ENCODE measurements around the gene PDGFA.

PDGFA gene

GRCh38 chr7:515628-516027 lies 4.0 kb downstream of the PDGFA start:
- no peak for DNase-seq

DNA sequence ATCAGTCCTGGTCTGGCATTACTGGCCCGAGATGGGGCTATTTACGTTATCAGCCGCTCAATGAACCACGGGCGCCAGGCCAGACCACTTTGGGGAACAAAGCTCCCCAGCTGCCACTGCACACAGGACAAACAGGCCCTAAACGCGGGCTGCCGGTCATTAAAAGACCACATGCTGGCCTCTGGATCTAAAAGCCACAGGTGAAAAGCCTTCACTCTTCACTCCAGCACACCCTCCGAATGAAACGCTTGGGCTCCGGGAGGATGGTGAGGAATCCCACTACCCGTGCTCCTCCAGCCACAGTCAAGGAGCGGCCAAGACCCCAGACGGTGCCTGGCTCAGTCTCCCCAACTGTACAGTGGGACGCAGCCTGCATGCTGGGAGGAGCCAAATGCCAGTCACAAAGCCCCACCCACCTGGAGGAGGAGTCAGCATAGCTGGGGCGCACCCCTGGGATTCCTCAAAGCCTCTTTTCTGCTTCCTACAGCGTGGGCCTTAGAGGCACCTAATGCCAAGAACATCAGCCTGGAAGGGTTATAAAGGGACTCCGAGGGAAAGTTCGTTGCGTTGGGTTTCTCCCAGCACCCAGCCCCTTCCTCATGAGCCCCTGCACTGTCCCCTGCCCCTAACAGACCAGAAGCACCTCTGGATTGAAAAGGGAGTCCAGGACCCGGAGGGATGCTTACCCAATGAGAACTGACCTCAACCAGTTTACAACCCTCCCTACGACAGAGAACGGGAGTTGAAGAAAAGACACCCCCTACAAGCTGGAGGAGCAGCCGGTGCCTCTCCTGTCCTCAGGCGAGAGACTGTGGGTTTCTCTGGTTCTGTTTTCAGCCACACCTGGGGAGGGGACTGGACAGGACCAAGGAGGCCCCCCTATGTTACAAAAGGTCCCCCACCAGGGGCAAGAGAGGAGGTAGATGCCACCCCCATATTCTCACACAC lies 4.7 kb downstream of the PDGFA start:
- no peak for DNase-seq

DNA sequence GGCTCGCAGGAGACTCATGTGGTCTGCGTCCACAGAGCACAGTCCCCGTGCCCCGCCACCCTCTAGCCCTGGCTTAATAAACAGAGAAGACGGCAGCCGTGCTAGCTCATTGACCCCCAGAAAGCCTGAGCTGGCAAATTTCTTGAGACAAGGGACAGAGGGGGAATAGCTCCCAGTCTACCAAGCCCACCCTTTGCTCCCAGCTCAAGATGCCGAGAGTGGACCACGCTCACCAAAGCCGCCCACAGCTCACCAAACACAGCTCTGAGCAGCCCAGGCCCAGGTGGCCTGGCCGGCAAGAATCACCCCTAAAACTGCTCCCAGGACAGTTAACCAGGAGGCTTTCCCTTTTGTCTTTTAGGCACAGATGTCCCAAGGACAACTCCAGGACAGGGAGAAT lies 5.4 kb downstream of the PDGFA start:
- DNase-seq: no peak

GRCh38 chr7:513521-514166 lies 6.0 kb downstream of the PDGFA start:
- no peak for DNase-seq

DNA sequence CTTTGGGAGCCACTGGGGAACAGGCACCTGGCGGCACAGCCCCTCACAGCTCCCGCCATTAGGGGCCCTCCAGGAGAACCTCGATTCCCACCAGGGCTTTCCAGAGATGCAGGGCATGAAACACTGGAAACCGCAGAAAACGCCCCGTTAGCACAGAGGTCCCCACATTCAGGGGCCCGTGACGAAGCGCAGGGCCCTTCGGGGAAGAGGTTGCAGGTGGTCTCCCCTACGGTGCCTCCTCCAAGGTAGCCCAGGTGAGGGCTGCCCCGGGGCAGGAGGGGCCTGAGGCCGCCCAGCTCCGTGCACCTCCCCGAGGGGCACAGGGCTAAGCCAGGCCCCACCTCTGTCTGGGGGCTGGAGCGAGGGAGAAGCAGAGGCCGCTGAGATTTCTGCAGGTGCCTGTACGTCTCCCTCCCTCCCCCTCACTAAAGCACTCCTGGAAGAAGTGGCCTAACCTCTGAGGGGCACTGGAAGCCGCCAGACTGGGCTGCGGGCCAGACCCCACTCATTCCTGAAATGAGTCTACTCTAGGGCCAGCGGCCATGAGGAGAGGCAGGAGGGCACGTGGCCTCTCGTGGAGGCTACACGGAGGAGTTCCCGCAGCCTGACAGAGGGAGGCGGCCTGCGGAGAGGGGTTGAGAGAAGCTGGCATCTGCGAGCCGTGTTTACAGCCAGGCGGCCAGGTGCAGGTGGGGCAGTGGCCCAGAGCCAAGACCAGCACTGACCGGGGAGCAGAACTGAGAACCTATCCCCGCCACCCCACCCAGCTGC lies 6.9 kb downstream of the PDGFA start:
- no peak for DNase-seq

- DNase-seq: no peak
These were observed 7.5 kb downstream of the PDGFA start for GRCh38 chr7:512146-512510.

DNA sequence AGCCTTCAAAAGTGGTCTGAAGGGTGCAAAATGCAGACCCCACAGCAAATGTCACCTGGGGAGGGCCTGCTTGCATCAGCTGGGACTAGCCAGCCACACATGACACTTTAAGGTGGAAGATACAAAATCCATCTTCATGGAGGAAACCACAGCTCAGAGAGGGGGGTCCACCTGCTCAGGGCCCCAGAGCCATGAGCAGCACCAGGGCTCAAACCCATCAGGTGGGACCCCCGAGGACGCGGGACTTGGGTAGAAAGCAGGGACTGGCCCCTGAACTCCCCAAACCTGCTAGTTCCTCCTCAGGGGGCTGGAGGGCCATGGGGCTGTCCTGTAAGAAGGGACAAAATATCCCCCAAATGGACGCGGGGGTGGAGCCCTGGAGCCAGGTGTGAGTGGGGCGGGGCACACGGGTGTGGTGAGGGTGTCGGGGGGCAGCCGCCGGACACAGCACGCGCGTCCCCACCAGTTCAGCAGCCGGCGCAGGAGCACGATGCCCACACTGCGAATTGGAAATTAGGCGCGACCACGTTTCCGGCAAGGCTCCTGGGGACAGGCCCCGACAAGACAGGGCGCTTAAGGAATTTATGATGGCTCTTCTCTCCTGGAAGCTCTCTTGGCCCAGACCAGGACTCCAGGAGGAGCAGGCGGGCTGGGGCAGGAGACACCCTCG lies 8.0 kb downstream of the PDGFA start:
- DNase-seq: no peak

- DNase-seq: no peak
These were observed 8.8 kb downstream of the PDGFA start for GRCh38 chr7:510782-511281.

DNA sequence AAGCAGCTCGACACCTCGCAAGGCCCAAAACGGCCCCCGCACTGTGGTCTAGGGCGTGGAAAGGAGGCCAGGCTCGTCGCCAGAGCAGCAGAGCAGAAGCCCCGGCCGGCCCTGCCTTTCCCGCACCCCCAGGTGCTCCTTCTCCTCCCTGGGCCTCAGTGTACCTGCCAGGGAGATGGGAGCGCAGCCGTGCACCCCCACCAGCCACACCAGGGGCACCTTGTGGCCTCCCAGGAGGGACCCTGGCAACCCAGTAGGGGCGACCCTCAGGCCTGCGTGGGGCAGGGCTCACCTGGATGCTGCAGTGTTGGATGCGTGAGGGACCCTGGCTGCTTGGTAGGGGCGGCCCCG lies 9.5 kb downstream of the PDGFA start:
- DNase-seq: no peak

DNA sequence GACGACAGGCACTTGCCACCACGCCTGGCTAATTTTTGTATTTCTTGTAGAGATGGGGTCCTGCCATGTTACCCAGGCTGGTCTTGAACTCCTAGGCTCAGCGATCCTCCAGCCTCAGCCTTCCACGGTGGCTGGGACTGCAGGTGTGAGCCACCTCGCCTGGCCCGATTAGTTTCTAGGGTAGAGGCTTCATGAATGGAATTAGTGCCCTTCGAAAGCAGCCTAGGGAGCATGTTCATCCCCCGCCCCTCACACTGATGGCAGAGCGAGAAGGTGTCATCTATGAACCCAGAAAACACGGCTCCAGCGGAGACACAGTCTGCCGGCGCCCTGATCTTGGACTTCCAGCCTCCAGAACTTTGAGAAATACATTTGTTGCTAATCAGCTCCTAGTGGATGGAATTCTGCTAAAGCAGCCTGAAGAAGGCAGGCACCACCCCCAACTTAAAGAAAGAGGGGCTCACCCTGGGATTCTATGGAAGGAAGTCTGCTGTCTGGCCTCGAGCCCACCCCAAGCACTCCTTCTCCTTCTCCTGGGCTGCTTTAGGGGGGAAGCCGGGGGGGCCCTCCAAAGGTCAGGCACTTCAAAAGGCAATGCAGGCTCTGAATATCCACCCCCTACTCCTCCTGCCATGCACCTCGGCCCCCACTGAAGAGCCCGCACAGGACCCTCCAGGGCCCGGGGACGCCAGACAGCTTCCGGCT lies 10.1 kb downstream of the PDGFA start:
- no peak for DNase-seq

GRCh38 chr7:508461-509170 lies 11.0 kb downstream of the PDGFA start:
- no peak for DNase-seq

GRCh38 chr7:507623-508300 lies 11.9 kb downstream of the PDGFA start:
- no peak for DNase-seq

- no peak for DNase-seq
These were observed 12.6 kb downstream of the PDGFA start for GRCh38 chr7:506921-507622.

DNA sequence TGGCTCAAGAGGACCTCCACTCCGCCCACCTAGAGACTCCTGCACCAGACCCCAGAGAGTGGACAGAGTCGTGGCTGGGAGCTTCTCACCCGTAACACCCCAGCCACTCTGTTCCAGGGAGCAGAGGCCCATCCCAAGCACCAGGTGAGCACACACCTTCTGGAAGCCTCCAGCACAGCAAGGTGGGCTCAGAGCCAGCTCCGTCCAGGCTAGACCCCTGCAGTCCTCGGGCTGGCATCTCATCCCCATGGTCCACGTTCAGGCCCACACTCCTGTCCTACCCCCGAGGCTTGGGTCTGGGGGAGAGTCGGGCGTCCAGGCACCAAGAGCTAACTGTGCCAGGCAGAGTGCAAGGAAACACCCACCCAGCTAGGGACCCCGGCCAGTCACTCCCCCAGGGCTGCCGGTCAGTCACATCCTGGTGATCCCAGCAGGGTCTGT lies 13.2 kb downstream of the PDGFA start:
- no peak for DNase-seq

GRCh38 chr7:505171-505570 lies 14.5 kb downstream of the PDGFA start:
- no peak for DNase-seq

DNA sequence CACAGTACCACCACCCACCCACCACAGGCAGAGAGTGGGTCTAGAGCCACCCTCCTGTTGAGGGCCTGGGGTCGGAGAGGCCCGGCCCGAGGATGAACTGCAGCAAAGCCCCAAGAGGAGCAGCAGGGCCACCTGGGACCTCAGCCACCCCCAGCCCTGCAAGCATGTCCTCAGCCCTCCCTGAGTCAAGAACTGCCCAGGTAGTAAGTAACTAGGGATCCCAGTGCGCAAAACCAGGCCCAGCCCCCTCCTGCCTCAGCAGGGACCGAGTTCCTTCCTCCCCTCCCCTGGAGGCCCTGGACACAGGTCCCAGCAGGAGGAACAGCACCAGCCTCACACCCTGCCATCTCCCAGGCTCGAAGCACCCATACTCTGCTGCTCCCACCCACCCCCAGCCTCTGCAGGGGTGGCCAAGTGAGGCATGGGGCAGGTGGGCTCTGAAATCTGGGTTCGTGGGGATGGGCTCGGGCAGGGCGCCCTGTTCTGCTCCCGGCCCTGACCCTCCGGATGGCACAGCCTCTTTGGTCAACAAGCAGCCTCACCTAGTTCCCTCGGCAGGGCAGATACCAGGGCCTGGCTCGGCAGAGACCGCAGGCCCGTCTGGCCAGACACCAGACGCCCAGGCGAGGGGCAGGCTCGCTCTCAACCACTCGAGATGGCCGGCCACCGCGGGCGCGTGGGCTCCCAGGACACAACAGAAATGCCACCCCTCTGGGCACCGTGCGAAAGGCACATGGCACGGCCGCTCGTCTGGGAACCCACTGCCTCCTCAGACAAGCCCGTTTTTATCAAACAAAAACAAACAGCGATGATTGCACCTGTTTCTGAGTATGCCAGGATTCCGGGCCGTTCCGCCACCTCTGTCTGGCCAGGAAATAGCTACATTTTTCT lies 15.2 kb downstream of the PDGFA start:
- no peak for DNase-seq

GRCh38 chr7:503575-504111 lies 16.0 kb downstream of the PDGFA start:
- no peak for DNase-seq

DNA sequence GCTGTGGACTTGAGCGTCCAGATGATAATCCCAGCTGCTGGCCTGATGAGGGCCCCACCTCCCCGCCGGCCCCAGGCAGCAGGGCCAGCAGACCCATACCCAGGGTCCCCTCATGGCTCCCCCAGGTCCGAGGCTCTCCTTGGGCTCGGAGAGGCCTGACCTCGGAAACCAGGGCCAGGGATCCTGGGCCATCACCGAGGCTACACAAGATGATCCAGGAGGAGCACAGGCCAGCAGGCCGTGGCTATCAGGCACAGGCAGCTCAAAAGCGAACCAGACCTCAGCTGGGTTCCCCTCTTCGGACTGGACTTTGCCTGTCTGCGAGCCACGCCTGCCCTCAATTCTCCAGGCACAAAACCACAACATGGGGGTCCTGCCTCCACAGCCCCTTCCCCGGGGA lies 17.4 kb downstream of the PDGFA start:
- DNase-seq: no peak

GRCh38 chr7:501526-501925 lies 18.1 kb downstream of the PDGFA start:
- DNase-seq: no peak

Data from CD4-positive, alpha-beta T cell treated with Interferon gamma for 1 hour (primary cell).